ENCODE data around the gene RIPOR3. TPM values are rescaled to one million over a fixed set of nuclear protein-coding genes. Genes with fewer than 3 reads are reported as not detected.
A peak's percentile ranks its signal among the peaks of the same experiment; 100 is the strongest.

RIPOR3 gene
- total and polyA plus RNA-seq, 4 donors, result 5.6 to 90.3 (median 16.3) TPM

GRCh38 chr20:50651676-50652075, 39.7 kb downstream of the RIPOR3 start:
- Histone ChIP-seq H3K9ac (ENCODE audit: low read depth in 1 of 2, low read length in 2 of 2) (no peak overlapping the region), H3K4me1 (ENCODE audit: control insufficient read depth in 4 of 4, insufficient read depth in 4 of 4, low read length in 3 of 4) (peaks cover 6 to 16% (median 12%) of the 10 kb centered on the region in 4 donors), H3K9me3 (ENCODE audit: control insufficient read depth in 4 of 4, low read length in 3 of 4) (no peaks in the 10 kb centered on the region), H3K4me3 (ENCODE audit: low read depth in 1 of 3, low read length in 3 of 3) (no peak overlapping the region), H3K27ac (ENCODE audit: low read depth in 1 of 2, low read length in 2 of 2) (no peak overlapping the region), H3K36me3 (ENCODE audit: control insufficient read depth in 4 of 4, insufficient read depth in 3 of 4, low read depth in 1 of 4, low read length in 3 of 4) (no peaks in the 10 kb centered on the region), H3K27me3 (ENCODE audit: control insufficient read depth in 4 of 4, insufficient read depth in 4 of 4, low read length in 3 of 4) (no peaks in the 10 kb centered on the region)
- 87% methylated on average over 4 of the region's 4 CpGs for WGBS
- no peak for DNase-seq (ENCODE audit: low spot score)
- TF ChIP-seq CTCF (IDR thresholded peaks at IDR 0.05; ENCODE audit: low read depth, low read length, missing input control) (no peak), NR2F2 (IDR thresholded peaks at IDR 0.05) (no peak), ZBTB33 (IDR thresholded peaks at IDR 0.05) (no peak), TAF1 (conservative IDR thresholded peaks at IDR 0.05) (no peak), HNF4A (conservative IDR thresholded peaks at IDR 0.05) (no peak), RXRA (IDR thresholded peaks at IDR 0.05) (no peak), ATF3 (IDR thresholded peaks at IDR 0.05) (no peak), YY1 (IDR thresholded peaks at IDR 0.05) (no peak), HNF4G (IDR thresholded peaks at IDR 0.05) (no peak), MAX (IDR thresholded peaks at IDR 0.05) (no peak), FOXA1 (IDR thresholded peaks at IDR 0.05) (no peak), REST (IDR thresholded peaks at IDR 0.05) (no peak), RAD21 (IDR thresholded peaks at IDR 0.05) (no peak), JUND (IDR thresholded peaks at IDR 0.05) (no peak)

- Histone ChIP-seq H3K4me3 (ENCODE audit: low read depth in 1 of 3, low read length in 3 of 3) (no peak overlapping the region), H3K9ac (ENCODE audit: low read depth in 1 of 2, low read length in 2 of 2) (no peak overlapping the region), H3K36me3 (ENCODE audit: control insufficient read depth in 4 of 4, insufficient read depth in 3 of 4, low read depth in 1 of 4, low read length in 3 of 4) (no peaks in the 10 kb centered on the region), H3K9me3 (ENCODE audit: control insufficient read depth in 4 of 4, low read length in 3 of 4) (no peaks in the 10 kb centered on the region), H3K4me1 (ENCODE audit: control insufficient read depth in 4 of 4, insufficient read depth in 4 of 4, low read length in 3 of 4) (peaks cover 0 to 6% (median 3%) of the 10 kb centered on the region in 4 donors), H3K27me3 (ENCODE audit: control insufficient read depth in 4 of 4, insufficient read depth in 4 of 4, low read length in 3 of 4) (no peaks in the 10 kb centered on the region), H3K27ac (ENCODE audit: low read depth in 1 of 2, low read length in 2 of 2) (peak overlapping the region in 1 of 2 donors; percentile 28)
- 41% methylated on average over 5 of the region's 5 CpGs for WGBS
- DNase-seq (ENCODE audit: low spot score), result no peak
- TF ChIP-seq REST (IDR thresholded peaks at IDR 0.05) (no peak), EGR1 (IDR thresholded peaks at IDR 0.05; ENCODE audit: low read depth in 2 of 2) (no peak), ATF3 (IDR thresholded peaks at IDR 0.05) (no peak), RAD21 (IDR thresholded peaks at IDR 0.05) (no peak), FOXA2 (IDR thresholded peaks at IDR 0.05) (no peak), SP1 (IDR thresholded peaks at IDR 0.05) (no peak), GABPA (IDR thresholded peaks at IDR 0.05 in 1 of 2, conservative IDR thresholded peaks at IDR 0.05 in 1 of 2) (no peak), ZBTB33 (IDR thresholded peaks at IDR 0.05) (no peak), HNF4A (conservative IDR thresholded peaks at IDR 0.05) (no peak), RXRA (IDR thresholded peaks at IDR 0.05) (no peak), MAX (IDR thresholded peaks at IDR 0.05) (no peak)
Measured at GRCh38 chr20:50649590-50649989, 41.8 kb downstream of the RIPOR3 start.

Measured in liver (tissue), 9 donors.